Heart left ventricle (tissue), 16 donors: ENCODE measurements around the gene RACGAP1. TPM values are rescaled to one million over a fixed set of nuclear protein-coding genes. Genes with fewer than 3 reads are reported as not detected.

ENCODE experiments used
- ATAC-seq, 4 donors: fragments of 200-7000 bp; cut with Tn5 transposase; one replicate each; pipeline ENCODE4 v1.9.1; 2020 to 2022; ENCODE audit warnings: moderate library complexity in 4 of 4, mild to moderate bottlenecking in 3 of 4, moderate number of reproducible peaks in 1 of 4
- DNase-seq, 5 donors: peaks; one replicate each; pipeline ENCODE4 v3.0.0-alpha.2; 2020
- H3K27ac ChIP-seq, 12 donors: fragments of 200-600 bp; sonication (generic) in 4 of 12; one replicate each; pipeline versions ENCODE4 v1.5.0 to v1.8.0; 2016 to 2022; ENCODE audit warnings: mild to moderate bottlenecking in 2 of 12
- H3K27me3 ChIP-seq, 9 donors: fragments of 200-600 bp; sonication (generic) in 2 of 9; one replicate each; pipeline versions ENCODE4 v1.5.1 to v1.8.0; 2016 to 2022; ENCODE audit warnings: mild to moderate bottlenecking in 3 of 9
- H3K36me3 ChIP-seq, 9 donors: fragments of 200-600 bp; sonication (generic) in 2 of 9; one replicate each; pipeline versions ENCODE4 v1.5.0 to v1.8.0; 2018 to 2022; ENCODE audit warnings: mild to moderate bottlenecking in 2 of 9
- H3K4me1 ChIP-seq, 12 donors: fragments of 200-600 bp; sonication (generic) in 4 of 12; one replicate each; pipeline versions ENCODE4 v1.5.0 to v1.8.0; 2016 to 2022; ENCODE audit warnings: mild to moderate bottlenecking in 3 of 12
- H3K4me3 ChIP-seq, 12 donors: fragments of 200-600 bp; sonication (generic) in 4 of 12; one replicate each; pipeline versions ENCODE4 v1.5.0 to v1.8.0; 2017 to 2022; ENCODE audit warnings: mild to moderate bottlenecking in 9 of 12, moderate library complexity in 4 of 12
- H3K9me3 ChIP-seq, 12 donors: fragments of 200-600 bp; sonication (generic) in 4 of 12; one replicate each; pipeline versions ENCODE4 v1.5.0 to v1.8.0; 2016 to 2022; ENCODE audit warnings: mild to moderate bottlenecking in 1 of 12
- POLR2A ChIP-seq, 2 donors: fragments of 450-650 bp; IDR thresholded peaks; one replicate each; pipeline ENCODE4 v1.6.1; 2017; ENCODE audit warnings: antibody characterized with exemption in 2 of 2, mild to moderate bottlenecking in 2 of 2, moderate library complexity in 2 of 2
- WGBS, 4 donors: extraction: QIAGEN DNeasy Blood & Tissue Kit in 2 of 4; methylation state at CpG; one replicate each; pipeline versions ENCODE4 v1.1.5 to v1.1.7; 2013 to 2018; 5-methylcytosine and 5-hydroxymethylcytosine counted together
- intact Hi-C, 10 donors: fragments of 100-400 bp; cut with DNase I; formaldehyde crosslinking; loops; one replicate each; pipeline versions ENCODE4 v1.11.1 to v1.14.2; 2022
- polyA plus RNA-seq, 2 donors: library from polyadenylated mRNA; stranded (reverse); fragments of 200-250 nt; gene quantifications; one replicate each; pipeline ENCODE4 v1.2.3, GENCODE V29; 2013
- total RNA-seq, 9 donors: library from RNA; depleted of rRNA in 2 of 9; stranded (reverse); fragments of >200 nt in 2 of 9; fragmentation: NEBNext Ultra II Directional in 3 of 9; extraction: Animal tissue kit (Norgen Biotek cat#: 25700) in 3 of 9; gene quantifications; one replicate each; pipeline versions ENCODE4 v1.1.0 to v1.2.4, GENCODE V29; 2016 to 2023
- TF ChIP-seq, protein P1 (sequence below), 12 donors: fragments of 200-600 bp; sonication (generic) in 4 of 12; IDR thresholded peaks; one replicate each; pipeline versions ENCODE4 v1.5.0 to v1.8.0; 2018 to 2022; ENCODE audit warnings: antibody characterized with exemption in 12 of 12, mild to moderate bottlenecking in 5 of 12
- donor health status: ischemic (EF 13 %, LVEDD 7.1; RV severe dilation, severe dysfunction).
- donor health status: healthy with polysubstance abuse.
- donor health status: DM: no; HTN: yes; CAD: no.
- donor health status: DM: no; HTN: no; CAD: no.
- donor health status: ischemic (EF 25% LVEDD 6.9; RV normal size, moderate dysfunction).
- donor health status: ischemic (EF 25% LVEDD 5.7; RV mildly dilated, moderate dysfunction).
- donor health status: healthy.
- donor health status: DM: yes; HTN: yes; CAD: no.
- donor health status: ischemic (EF 35%, LVEDD 5.7; RV mildly dilated, moderate dysfunction).
- donor health status: nonischemic (EF 11% LVEDD 7.7; RV severe dilation, severe dysfunction).
- donor health status: DM: yes; HTN: yes; CAD: no.
- donor health status: PGD.
- donor health status: ischemic (EF 29% LVEDD 5.4; RV normal size, mild dysfunction).
- donor health status: nonischemic (EF 23%, LVEDD 6.1; RV moderate dilation, normal function).

RACGAP1 gene
- total and polyA plus RNA-seq, 11 donors = 0.91 to 17.8 (median 5.2) TPM

GRCh38 chr12:50040657-50041056 is 15.4 kb upstream of the RACGAP1 start:
- TF ChIP-seq POLR2A (IDR thresholded peaks at IDR 0.05) = no peak
- TF ChIP-seq, protein P1, sequence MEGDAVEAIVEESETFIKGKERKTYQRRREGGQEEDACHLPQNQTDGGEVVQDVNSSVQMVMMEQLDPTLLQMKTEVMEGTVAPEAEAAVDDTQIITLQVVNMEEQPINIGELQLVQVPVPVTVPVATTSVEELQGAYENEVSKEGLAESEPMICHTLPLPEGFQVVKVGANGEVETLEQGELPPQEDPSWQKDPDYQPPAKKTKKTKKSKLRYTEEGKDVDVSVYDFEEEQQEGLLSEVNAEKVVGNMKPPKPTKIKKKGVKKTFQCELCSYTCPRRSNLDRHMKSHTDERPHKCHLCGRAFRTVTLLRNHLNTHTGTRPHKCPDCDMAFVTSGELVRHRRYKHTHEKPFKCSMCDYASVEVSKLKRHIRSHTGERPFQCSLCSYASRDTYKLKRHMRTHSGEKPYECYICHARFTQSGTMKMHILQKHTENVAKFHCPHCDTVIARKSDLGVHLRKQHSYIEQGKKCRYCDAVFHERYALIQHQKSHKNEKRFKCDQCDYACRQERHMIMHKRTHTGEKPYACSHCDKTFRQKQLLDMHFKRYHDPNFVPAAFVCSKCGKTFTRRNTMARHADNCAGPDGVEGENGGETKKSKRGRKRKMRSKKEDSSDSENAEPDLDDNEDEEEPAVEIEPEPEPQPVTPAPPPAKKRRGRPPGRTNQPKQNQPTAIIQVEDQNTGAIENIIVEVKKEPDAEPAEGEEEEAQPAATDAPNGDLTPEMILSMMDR (IDR thresholded peaks at IDR 0.05) = no peak
- DNase-seq (no peak), ATAC-seq (no peak)
- 59 to 74% (median 69%) methylated on average over 4 of the region's 4 CpGs for WGBS, 4 donors
- no peak overlapping the region for H3K27ac ChIP-seq
- intact Hi-C loops = no loop called here
- H3K36me3 ChIP-seq = no peaks in the 10 kb centered on the region
- H3K9me3 ChIP-seq = no peaks in the 10 kb centered on the region
- H3K27me3 ChIP-seq = no peaks in the 10 kb centered on the region
- H3K4me1 ChIP-seq = peaks cover 0 to 5% (median 0%) of the 10 kb centered on the region in 12 donors
- H3K4me3 ChIP-seq = no peak overlapping the region

DNA sequence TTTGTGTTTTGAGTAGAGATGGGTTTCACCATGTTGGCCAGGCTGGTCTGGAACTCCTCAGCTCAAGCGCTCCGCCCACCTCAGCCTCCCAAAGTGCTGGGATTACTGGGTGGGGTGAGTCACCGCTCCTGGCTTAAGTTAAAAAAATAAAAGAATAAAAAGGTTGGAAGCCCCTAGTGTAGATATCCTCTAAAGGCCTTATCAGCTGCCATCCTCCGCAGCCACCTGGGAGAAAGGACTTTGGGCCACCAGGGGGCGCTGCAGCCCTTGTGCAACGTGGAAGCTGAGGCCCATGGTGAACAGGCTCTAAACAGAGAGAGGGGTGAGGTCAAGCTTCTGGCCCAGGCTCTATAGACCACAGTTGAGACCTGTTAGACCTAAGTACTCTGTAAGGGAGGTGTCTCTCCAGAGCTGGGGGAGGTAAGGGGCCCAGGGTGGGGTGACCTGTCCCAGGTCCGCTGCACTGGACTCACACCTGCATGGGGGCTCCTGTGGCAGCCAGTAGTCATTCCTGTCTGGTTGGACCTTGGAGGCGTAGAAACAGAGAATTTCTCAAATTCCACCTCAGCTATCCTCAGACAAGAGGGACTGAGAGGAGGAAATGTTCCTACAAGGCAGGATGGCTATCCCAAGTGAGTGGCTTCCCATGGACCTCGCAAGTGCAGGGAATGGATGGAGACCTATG is 14.0 kb upstream of the RACGAP1 start:
- ATAC-seq (peak; percentile 31 to 91 (median 84)), DNase-seq (peak; percentile 74 to 90 (median 80))
- intact Hi-C loops = loop anchor here in 3 of 10 donors (1.0 to 5.0 kb wide), 2 partner anchors 31 to 33 kb away; no protein-coding TSS in a partner anchor
- H3K4me3 ChIP-seq = no peak overlapping the region
- H3K27me3 ChIP-seq = peaks cover 0 to 3% (median 0%) of the 10 kb centered on the region in 9 donors
- peaks cover 0 to 5% (median 0%) of the 10 kb centered on the region in 12 donors for H3K4me1 ChIP-seq
- H3K27ac ChIP-seq = no peak overlapping the region
- WGBS, 4 donors = 46 to 50% (median 48%) methylated on average over 9 of the region's 9 CpGs
- H3K9me3 ChIP-seq = no peaks in the 10 kb centered on the region
- H3K36me3 ChIP-seq = no peaks in the 10 kb centered on the region
- TF ChIP-seq, protein P1 (IDR thresholded peaks at IDR 0.05) = peak; percentile 74 to 96 (median 87)
- TF ChIP-seq POLR2A (IDR thresholded peaks at IDR 0.05) = no peak

DNA sequence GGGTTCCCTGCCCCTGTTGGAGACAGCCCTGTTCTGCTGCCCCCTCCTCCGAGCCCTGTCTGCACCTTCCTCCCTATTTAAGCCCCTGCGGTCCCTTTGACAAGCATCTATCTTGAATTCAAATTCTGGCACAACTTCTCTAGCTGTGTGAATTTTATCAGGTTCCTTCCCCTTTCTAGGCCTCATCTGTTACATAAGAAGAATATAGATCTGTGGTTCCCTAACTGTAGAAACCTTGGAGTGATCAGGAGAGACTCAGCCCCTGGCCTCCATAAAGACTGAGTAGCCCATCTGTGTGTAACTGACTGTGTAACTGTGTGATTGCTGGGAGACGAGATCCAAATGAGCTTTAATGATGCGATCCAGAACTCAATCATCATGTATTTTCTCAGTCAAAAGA is 13.0 kb upstream of the RACGAP1 start:
- no peak for ATAC-seq
- intact Hi-C loops = loop anchor here in 2 of 10 donors (5.0 kb wide), 1 partner anchor 34 kb away; no protein-coding TSS in a partner anchor
- H3K36me3 ChIP-seq = no peaks in the 10 kb centered on the region
- H3K9me3 ChIP-seq = no peaks in the 10 kb centered on the region
- no peak overlapping the region for H3K4me3 ChIP-seq
- TF ChIP-seq POLR2A (IDR thresholded peaks at IDR 0.05) = no peak
- TF ChIP-seq, protein P1 (IDR thresholded peaks at IDR 0.05) = no peak
- 90 to 97% (median 92%) methylated on average over 4 of the region's 4 CpGs for WGBS, 4 donors
- no peak overlapping the region for H3K27ac ChIP-seq
- peaks cover 0 to 8% (median 0%) of the 10 kb centered on the region in 12 donors for H3K4me1 ChIP-seq
- DNase-seq = no peak
- H3K27me3 ChIP-seq = peaks cover 0 to 7% (median 0%) of the 10 kb centered on the region in 9 donors

DNA sequence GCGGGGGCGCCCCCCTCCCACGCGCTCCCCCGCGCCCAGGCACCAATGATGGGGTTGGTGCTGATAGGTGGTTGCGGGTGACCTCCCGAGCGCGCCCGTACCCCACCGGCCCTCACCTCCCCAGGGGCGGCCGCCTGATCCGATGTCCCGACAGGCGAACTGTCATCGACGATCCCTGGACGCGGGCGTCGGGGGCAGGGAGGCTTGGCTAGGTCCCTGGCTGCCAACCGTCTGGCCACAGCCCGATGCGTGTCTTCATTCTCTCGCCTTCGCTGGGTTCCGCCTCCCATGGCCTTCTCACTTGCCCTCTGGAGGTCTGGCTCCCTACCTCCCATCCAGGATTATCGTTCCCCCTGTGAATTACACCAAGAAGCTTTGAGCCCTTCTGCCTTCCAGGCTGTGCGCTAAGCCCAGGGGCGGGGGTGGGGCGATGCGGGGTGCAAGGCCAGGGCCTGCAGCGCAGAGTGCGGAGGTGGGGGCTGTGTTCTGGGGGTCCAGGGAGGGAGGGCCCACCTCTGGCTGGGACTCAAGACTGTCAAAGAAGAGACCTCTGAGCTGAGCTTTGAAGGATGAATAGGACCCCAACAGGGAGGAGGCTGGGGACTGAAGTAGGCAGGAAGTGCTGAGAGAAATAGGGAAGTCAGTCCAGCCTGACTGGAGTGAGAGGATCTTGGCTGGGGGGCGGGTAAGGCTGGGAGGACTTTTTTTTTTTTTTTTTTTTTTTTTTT is 7.7 kb upstream of the RACGAP1 start:
- intact Hi-C loops = no loop called here
- Histone ChIP-seq H3K27ac (peak overlapping the region in 1 of 12 donors; percentile 82), H3K9me3 (no peaks in the 10 kb centered on the region), H3K4me1 (peaks cover 0 to 8% (median 0%) of the 10 kb centered on the region in 12 donors), H3K36me3 (no peaks in the 10 kb centered on the region), H3K27me3 (peaks cover 0 to 24% (median 7%) of the 10 kb centered on the region in 9 donors), H3K4me3 (peak overlapping the region in 10 of 12 donors; percentile 16 to 59 (median 38))
- no peak for TF ChIP-seq POLR2A (IDR thresholded peaks at IDR 0.05)
- TF ChIP-seq, protein P1 (IDR thresholded peaks at IDR 0.05) = no peak
- ATAC-seq (peak in 3 of 4 donors; percentile 42 to 76 (median 71)), DNase-seq (peak in 1 of 5 donors; percentile 36)
- 15 to 38% (median 17%) methylated on average over 12 to 37 of the region's 37 CpGs for WGBS, 4 donors
